ENCODE results near the gene TTLL11. TPM values are rescaled to one million over a fixed set of nuclear protein-coding genes. Genes with fewer than 3 reads are reported as not detected.
A peak's percentile ranks its signal among the peaks of the same experiment; 100 is the strongest.

The TTLL11 gene
- total and polyA plus RNA-seq, 3 experiments from 2014 or later, result 4.0 to 6.2 (median 4.5) TPM

GRCh38 chr9:121809356-121810050 lies 283.6 kb downstream of the TTLL11 start:
- Histone ChIP-seq H3K27ac (ENCODE audit: low read depth, low read length) (no peak overlapping the region), H3K9me3 (ENCODE audit: low read length) (no peaks in the 10 kb centered on the region), H3K27me3 (ENCODE audit: insufficient read depth, low read length, poor library complexity, severe bottlenecking) (no peaks in the 10 kb centered on the region), H3K4me3 (ENCODE audit: low read length) (no peak overlapping the region), H3K36me3 (ENCODE audit: insufficient read depth, low read length) (no peaks in the 10 kb centered on the region), H3K4me1 (ENCODE audit: insufficient read depth, low read length) (no peaks in the 10 kb centered on the region)
- no peaks in the 10 kb centered on the region for H3K4me1 Mint-ChIP-seq
- no peak overlapping the region for H3K27ac Mint-ChIP-seq
- no peaks in the 10 kb centered on the region for H3K27me3 Mint-ChIP-seq
- peaks cover 0 to 6% (median 0%) of the 10 kb centered on the region in 3 donors for H3K36me3 Mint-ChIP-seq
- ChIA-PET POLR2A (no interaction called here), CTCF (no interaction called here)
- no peak for DNase-seq
- H3K9me3 Mint-ChIP-seq, result peaks cover 0 to 7% (median 6%) of the 10 kb centered on the region in 5 donors
- H3K4me3 Mint-ChIP-seq, result no peak overlapping the region

- Histone ChIP-seq H3K36me3 (ENCODE audit: insufficient read depth, low read length) (no peaks in the 10 kb centered on the region), H3K27me3 (ENCODE audit: insufficient read depth, low read length, poor library complexity, severe bottlenecking) (no peaks in the 10 kb centered on the region), H3K4me1 (ENCODE audit: insufficient read depth, low read length) (no peaks in the 10 kb centered on the region), H3K9me3 (ENCODE audit: low read length) (no peaks in the 10 kb centered on the region), H3K27ac (ENCODE audit: low read depth, low read length) (no peak overlapping the region), H3K4me3 (ENCODE audit: low read length) (no peak overlapping the region)
- Mint-ChIP-seq H3K4me1 (no peaks in the 10 kb centered on the region), H3K27me3 (peaks cover 0 to 4% of the 10 kb centered on the region in 2 donors), H3K9me3 (peaks cover 0 to 12% (median 10%) of the 10 kb centered on the region in 5 donors), H3K27ac (no peak overlapping the region), H3K4me3 (no peak overlapping the region), H3K36me3 (peaks cover 0 to 8% (median 0%) of the 10 kb centered on the region in 3 donors)
- ChIA-PET POLR2A (no interaction called here), CTCF (no interaction called here)
- DNase-seq, result no peak
These were observed 284.3 kb downstream of the TTLL11 start for GRCh38 chr9:121808781-121809180.

GRCh38 chr9:121807823-121808278 lies 285.3 kb downstream of the TTLL11 start:
- POLR2A ChIA-PET, result no interaction called here
- Histone ChIP-seq H3K27me3 (ENCODE audit: insufficient read depth, low read length, poor library complexity, severe bottlenecking) (no peaks in the 10 kb centered on the region), H3K9me3 (ENCODE audit: low read length) (no peaks in the 10 kb centered on the region), H3K27ac (ENCODE audit: low read depth, low read length) (no peak overlapping the region), H3K4me1 (ENCODE audit: insufficient read depth, low read length) (no peaks in the 10 kb centered on the region), H3K4me3 (ENCODE audit: low read length) (no peak overlapping the region), H3K36me3 (ENCODE audit: insufficient read depth, low read length) (no peaks in the 10 kb centered on the region)
- no peak overlapping the region for H3K4me3 Mint-ChIP-seq
- H3K36me3 Mint-ChIP-seq, result peaks cover 0 to 8% (median 0%) of the 10 kb centered on the region in 3 donors
- peaks cover 0 to 6% of the 10 kb centered on the region in 2 donors for H3K27me3 Mint-ChIP-seq
- H3K27ac Mint-ChIP-seq, result no peak overlapping the region
- CTCF ChIA-PET, result no interaction called here
- peaks cover 0 to 12% (median 10%) of the 10 kb centered on the region in 5 donors for H3K9me3 Mint-ChIP-seq
- DNase-seq, result no peak
- no peaks in the 10 kb centered on the region for H3K4me1 Mint-ChIP-seq

GRCh38 chr9:121807069-121807822 lies 285.9 kb downstream of the TTLL11 start:
- H3K4me1 Mint-ChIP-seq, result no peaks in the 10 kb centered on the region
- no peak overlapping the region for H3K4me3 Mint-ChIP-seq
- Histone ChIP-seq H3K9me3 (ENCODE audit: low read length) (no peaks in the 10 kb centered on the region), H3K4me1 (ENCODE audit: insufficient read depth, low read length) (no peaks in the 10 kb centered on the region), H3K36me3 (ENCODE audit: insufficient read depth, low read length) (no peaks in the 10 kb centered on the region), H3K4me3 (ENCODE audit: low read length) (no peak overlapping the region), H3K27ac (ENCODE audit: low read depth, low read length) (no peak overlapping the region), H3K27me3 (ENCODE audit: insufficient read depth, low read length, poor library complexity, severe bottlenecking) (no peaks in the 10 kb centered on the region)
- H3K36me3 Mint-ChIP-seq, result peaks cover 0 to 8% (median 0%) of the 10 kb centered on the region in 3 donors
- ChIA-PET POLR2A (no interaction called here), CTCF (no interaction called here)
- DNase-seq, result peak in 2 of 5 donors; percentile 10 to 24
- H3K9me3 Mint-ChIP-seq, result peaks cover 0 to 12% (median 10%) of the 10 kb centered on the region in 5 donors
- H3K27me3 Mint-ChIP-seq, result peaks cover 0 to 11% of the 10 kb centered on the region in 2 donors
- no peak overlapping the region for H3K27ac Mint-ChIP-seq

- H3K4me1 Mint-ChIP-seq, result no peaks in the 10 kb centered on the region
- Histone ChIP-seq H3K4me1 (ENCODE audit: insufficient read depth, low read length) (no peaks in the 10 kb centered on the region), H3K27me3 (ENCODE audit: insufficient read depth, low read length, poor library complexity, severe bottlenecking) (no peaks in the 10 kb centered on the region), H3K4me3 (ENCODE audit: low read length) (no peak overlapping the region), H3K9me3 (ENCODE audit: low read length) (no peaks in the 10 kb centered on the region), H3K27ac (ENCODE audit: low read depth, low read length) (no peak overlapping the region), H3K36me3 (ENCODE audit: insufficient read depth, low read length) (no peaks in the 10 kb centered on the region)
- CTCF ChIA-PET, result no interaction called here
- H3K36me3 Mint-ChIP-seq, result peaks cover 0 to 8% (median 0%) of the 10 kb centered on the region in 3 donors
- POLR2A ChIA-PET, result no interaction called here
- H3K27ac Mint-ChIP-seq, result no peak overlapping the region
- H3K4me3 Mint-ChIP-seq, result no peak overlapping the region
- no peak for DNase-seq
- H3K9me3 Mint-ChIP-seq, result peaks cover 0 to 12% (median 10%) of the 10 kb centered on the region in 5 donors
- H3K27me3 Mint-ChIP-seq, result peaks cover 1 to 33% of the 10 kb centered on the region in 2 donors
These were observed 290.4 kb downstream of the TTLL11 start for GRCh38 chr9:121802753-121803152.

- Histone ChIP-seq H3K27ac (ENCODE audit: low read depth, low read length) (no peak overlapping the region), H3K27me3 (ENCODE audit: insufficient read depth, low read length, poor library complexity, severe bottlenecking) (no peaks in the 10 kb centered on the region), H3K9me3 (ENCODE audit: low read length) (no peaks in the 10 kb centered on the region), H3K4me1 (ENCODE audit: insufficient read depth, low read length) (no peaks in the 10 kb centered on the region), H3K4me3 (ENCODE audit: low read length) (no peak overlapping the region), H3K36me3 (ENCODE audit: insufficient read depth, low read length) (no peaks in the 10 kb centered on the region)
- POLR2A ChIA-PET, result no interaction called here
- Mint-ChIP-seq H3K36me3 (peaks cover 0 to 8% (median 0%) of the 10 kb centered on the region in 3 donors), H3K27ac (no peak overlapping the region), H3K4me3 (no peak overlapping the region), H3K9me3 (peaks cover 0 to 12% (median 10%) of the 10 kb centered on the region in 5 donors), H3K27me3 (peaks cover 1 to 33% of the 10 kb centered on the region in 2 donors), H3K4me1 (no peaks in the 10 kb centered on the region)
- no peak for DNase-seq
- CTCF ChIA-PET, result no interaction called here
These were observed 291.5 kb downstream of the TTLL11 start for GRCh38 chr9:121801579-121801978.

- no peak overlapping the region for H3K27ac Mint-ChIP-seq
- no peak for DNase-seq
These were observed 292.7 kb downstream of the TTLL11 start for GRCh38 chr9:121800376-121800775.

GRCh38 chr9:121798941-121799340 lies 294.2 kb downstream of the TTLL11 start:
- Histone ChIP-seq H3K4me3 (ENCODE audit: low read length) (no peak overlapping the region), H3K4me1 (ENCODE audit: insufficient read depth, low read length) (no peaks in the 10 kb centered on the region), H3K27me3 (ENCODE audit: insufficient read depth, low read length, poor library complexity, severe bottlenecking) (no peaks in the 10 kb centered on the region), H3K9me3 (ENCODE audit: low read length) (no peaks in the 10 kb centered on the region), H3K36me3 (ENCODE audit: insufficient read depth, low read length) (no peaks in the 10 kb centered on the region), H3K27ac (ENCODE audit: low read depth, low read length) (no peak overlapping the region)
- Mint-ChIP-seq H3K27me3 (peaks cover 1 to 29% of the 10 kb centered on the region in 2 donors), H3K4me3 (no peak overlapping the region), H3K4me1 (no peaks in the 10 kb centered on the region), H3K36me3 (no peaks in the 10 kb centered on the region), H3K27ac (no peak overlapping the region), H3K9me3 (peaks cover 0 to under 1% (median under 1%) of the 10 kb centered on the region in 5 donors)
- CTCF ChIA-PET, result no interaction called here
- no peak for DNase-seq
- POLR2A ChIA-PET, result no interaction called here

More at GRCh38 chr9:121800376-121800775, 292.7 kb downstream of the TTLL11 start:
- Histone ChIP-seq H3K36me3 (ENCODE audit: insufficient read depth, low read length) (no peaks in the 10 kb centered on the region), H3K9me3 (ENCODE audit: low read length) (no peaks in the 10 kb centered on the region), H3K4me1 (ENCODE audit: insufficient read depth, low read length) (no peaks in the 10 kb centered on the region), H3K27me3 (ENCODE audit: insufficient read depth, low read length, poor library complexity, severe bottlenecking) (no peaks in the 10 kb centered on the region), H3K27ac (ENCODE audit: low read depth, low read length) (no peak overlapping the region), H3K4me3 (ENCODE audit: low read length) (no peak overlapping the region)
- Mint-ChIP-seq H3K9me3 (peaks cover 0 to 12% (median 10%) of the 10 kb centered on the region in 5 donors), H3K4me3 (no peak overlapping the region), H3K27me3 (peaks cover 1 to 33% of the 10 kb centered on the region in 2 donors), H3K36me3 (peaks cover 0 to 8% (median 0%) of the 10 kb centered on the region in 3 donors), H3K4me1 (no peaks in the 10 kb centered on the region)
- ChIA-PET POLR2A (no interaction called here), CTCF (no interaction called here)
